GM18858 (cell line): Measurements from ENCODE around the gene CFH.
A peak's percentile ranks its signal among the peaks of the same experiment; 100 is the strongest.
"Not testable (repeated sequence)": the region's sequence is repeated elsewhere in the genome, so short reads cannot be mapped to it uniquely, and the experiment has no call there.

ENCODE experiments used
- ATAC-seq: cut with Tn5 transposase; IDR thresholded peaks from one replicate; pipeline ENCODE4 v1.9.1; 2021; ENCODE audit not compliant: unreplicated experiment

Gene CFH

DNA sequence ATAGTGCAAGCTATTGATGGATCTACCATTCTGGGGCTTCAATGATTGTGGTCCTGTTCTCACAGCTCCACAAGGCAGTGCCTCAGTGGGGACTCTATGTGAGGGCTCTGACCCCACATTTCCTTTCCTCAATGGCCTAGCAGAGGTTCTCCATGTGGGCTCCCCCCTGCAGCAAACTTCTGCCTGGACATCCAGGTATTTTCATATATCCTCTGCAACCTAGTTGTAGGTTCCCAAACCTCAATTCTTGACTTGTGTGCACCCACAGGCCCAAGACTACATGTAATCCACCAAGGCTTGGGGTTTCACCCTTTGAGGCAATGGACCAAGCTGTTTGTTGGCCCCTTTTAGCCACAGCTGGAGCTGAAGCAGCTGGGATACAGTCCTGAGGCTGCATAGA, 86.9 kb downstream of the CFH start:
- ATAC-seq = no peak

- ATAC-seq = peak; percentile 89
Measured at GRCh38 chr1:196743244-196743643, 91.4 kb downstream of the CFH start.

DNA sequence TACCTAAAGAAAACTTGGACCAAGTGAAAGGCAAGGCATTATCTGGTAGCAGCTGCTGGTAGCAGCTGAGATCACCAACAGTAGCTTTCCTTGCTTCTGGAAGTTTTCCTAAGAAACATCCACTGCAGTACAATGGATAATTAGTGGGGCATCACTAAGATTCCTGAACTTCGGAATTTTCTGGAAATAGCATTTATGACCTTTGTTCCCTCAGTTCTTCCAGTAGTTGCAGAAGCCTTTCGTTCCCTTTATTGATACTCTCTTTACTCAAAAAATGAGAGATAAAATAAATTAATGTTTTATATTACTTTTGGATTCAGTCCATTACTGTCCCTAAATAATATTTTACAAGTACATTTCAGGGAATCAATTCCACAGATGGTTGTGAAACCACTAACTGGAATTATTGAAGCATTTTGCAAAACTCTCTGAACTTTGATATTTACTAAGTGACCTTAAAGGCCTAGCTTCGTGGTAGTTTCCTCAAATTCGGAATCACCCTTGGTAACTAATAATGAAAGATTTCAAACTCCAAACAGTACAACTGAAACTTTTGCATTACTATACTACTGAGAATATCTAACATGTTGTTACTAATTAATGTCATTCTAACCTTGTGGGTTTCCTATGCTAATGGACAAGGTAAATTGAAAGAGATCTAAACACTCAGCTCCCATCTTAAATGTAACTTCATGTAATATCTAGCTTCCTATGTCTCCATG, 113.3 kb downstream of the CFH start:
- ATAC-seq = peak; percentile 40

DNA sequence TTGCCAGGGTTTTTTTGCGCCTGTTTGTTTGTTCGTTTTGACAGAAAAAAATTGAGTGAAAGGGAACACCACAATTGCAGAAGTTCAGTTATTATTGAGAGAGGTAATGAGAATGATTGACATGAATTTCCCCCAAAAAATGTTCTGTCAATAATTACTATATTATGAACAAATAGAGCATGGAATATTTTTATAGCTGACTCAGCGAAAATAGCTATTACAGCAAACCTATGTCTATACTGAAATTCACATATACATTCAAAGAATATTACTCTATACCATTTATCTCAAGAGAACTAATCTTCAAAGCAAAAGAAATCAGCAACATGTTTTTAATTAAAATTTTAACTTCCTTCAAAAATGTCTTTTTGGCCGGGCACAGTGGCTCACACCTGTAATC, 118.0 kb downstream of the CFH start:
- ATAC-seq = not testable (repeated sequence)

DNA sequence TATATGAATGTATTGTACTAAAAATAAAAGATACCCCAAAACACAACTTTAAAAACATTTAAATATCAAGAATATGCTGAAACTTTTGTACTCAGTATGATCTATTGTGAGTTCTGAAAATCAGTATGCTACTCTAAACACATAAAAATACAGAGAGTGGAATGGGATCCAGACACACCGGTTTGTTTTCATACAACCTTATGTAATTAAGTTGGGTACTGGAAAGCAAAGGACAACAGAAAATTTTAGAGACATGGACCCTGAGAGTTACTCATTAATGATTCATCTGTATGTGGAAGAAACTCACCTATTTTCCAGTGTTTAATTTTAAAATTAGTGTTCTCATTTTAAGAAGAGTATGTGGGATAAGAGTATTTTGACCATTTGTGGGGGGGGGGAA, 121.9 kb downstream of the CFH start:
- no peak for ATAC-seq

DNA sequence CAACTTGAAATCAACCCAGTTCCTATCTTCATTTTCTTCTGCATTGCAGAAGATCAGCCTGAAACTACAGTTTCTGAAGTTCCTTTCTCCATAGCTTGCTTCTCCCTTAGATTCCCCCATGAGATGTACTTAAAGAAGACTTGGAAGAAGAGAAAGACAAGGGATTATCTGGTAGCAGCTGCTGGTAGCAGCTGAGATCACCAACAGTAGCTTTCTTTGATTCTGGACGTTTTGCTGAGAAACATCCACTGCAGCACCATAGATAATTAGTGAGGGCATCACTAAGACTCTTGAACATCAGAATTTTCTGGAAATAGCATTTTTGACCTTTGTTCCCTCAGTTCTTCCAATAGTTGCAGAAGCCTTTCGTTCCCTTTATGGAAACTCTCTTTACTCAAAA, 122.3 kb downstream of the CFH start:
- no peak for ATAC-seq

DNA sequence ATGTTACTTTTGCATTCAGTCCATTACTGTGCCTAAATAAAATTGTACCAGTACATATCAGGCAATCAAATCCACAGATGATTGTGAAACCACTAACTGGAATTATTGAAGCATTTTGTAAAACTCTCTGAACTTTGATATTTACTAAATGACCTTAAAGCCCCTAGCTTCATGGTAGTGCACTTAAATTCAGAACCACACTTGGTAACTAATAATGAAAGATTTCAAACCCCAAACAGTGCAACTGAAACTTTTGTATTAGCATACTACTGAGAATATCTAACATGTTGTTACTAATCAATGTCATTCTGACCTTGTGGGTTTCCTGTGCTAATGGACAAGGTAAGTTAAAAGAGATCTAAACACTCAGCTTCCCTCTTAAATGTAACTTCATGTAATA, 122.8 kb downstream of the CFH start, which contains the start of gene CFHR3:
Gene CFHR3, plus strand, starts transcription at position 238 of the 400 bp plus-strand sequence. Its CDS starts 47 bp downstream, at position 285.
- peak; percentile 88 for ATAC-seq

DNA sequence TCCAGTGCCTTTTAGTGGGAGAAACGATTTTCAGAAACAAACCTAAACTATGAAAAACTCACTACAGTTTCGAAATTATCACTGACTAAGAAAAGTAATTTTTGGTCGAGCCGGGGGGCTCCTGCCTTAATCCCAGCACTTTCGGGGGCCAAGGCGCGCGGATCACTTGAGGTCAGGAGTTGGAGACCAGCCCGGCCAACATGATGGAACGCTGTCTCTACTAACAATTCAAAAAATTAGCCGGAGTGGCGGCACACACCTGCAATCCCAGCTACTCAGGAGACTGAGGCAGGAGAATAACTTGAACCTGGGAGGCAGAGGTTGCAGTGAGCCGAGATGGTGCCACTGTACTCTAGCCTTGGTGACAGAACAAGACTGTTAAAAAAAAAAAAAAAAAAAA, 125.8 kb downstream of the CFH start:
- no peak for ATAC-seq

GRCh38 chr1:196779093-196779492, 127.2 kb downstream of the CFH start:
- no peak for ATAC-seq

- ATAC-seq = not testable (repeated sequence)
Measured at GRCh38 chr1:196791252-196791651, 139.4 kb downstream of the CFH start.

DNA sequence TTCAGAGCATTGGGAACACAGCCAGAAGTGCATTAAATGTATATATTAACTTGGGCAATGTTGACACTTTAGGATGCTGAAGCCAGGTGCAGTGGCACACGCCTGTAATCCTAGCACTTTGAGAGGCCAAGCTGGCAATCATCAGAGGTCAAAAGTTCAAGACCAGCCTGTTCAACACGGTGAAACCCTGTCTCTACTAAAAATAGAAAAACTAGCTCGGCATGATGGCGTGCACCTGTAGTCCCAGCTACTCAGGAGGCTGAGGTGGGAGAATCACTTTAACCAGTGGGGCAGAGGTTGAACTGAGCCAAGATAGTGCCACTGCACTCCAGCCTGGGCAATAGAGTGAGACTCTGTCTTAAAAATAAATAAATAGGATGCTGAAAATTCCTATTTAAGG, 142.3 kb downstream of the CFH start:
- ATAC-seq = not testable (repeated sequence)
